Middle frontal gyrus (tissue), 1 donor: Measurements from ENCODE around the gene CUZD1.

ENCODE experiments used
- DNase-seq: peaks from one replicate; pipeline ENCODE4 v3.0.0-alpha.2; 2015; ENCODE audit warnings: low spot score; ENCODE audit errors: extremely low spot score

The CUZD1 gene

GRCh38 chr10:122856902-122857301 is 11.2 kb upstream of the CUZD1 start:
- DNase-seq = no peak

- no peak for DNase-seq
Measured at GRCh38 chr10:122855745-122856144, 10.1 kb upstream of the CUZD1 start.

GRCh38 chr10:122854648-122855047 is 9.0 kb upstream of the CUZD1 start:
- DNase-seq = no peak

- no peak for DNase-seq
Measured at GRCh38 chr10:122853665-122854313, 8.1 kb upstream of the CUZD1 start.

GRCh38 chr10:122852261-122852660 is 6.6 kb upstream of the CUZD1 start:
- DNase-seq = no peak

- DNase-seq = no peak
Measured at GRCh38 chr10:122850705-122851640, 5.3 kb upstream of the CUZD1 start.

- DNase-seq = no peak
Measured at GRCh38 chr10:122849900-122850605, 4.4 kb upstream of the CUZD1 start.

- DNase-seq = no peak
Measured at GRCh38 chr10:122849090-122849489, 3.4 kb upstream of the CUZD1 start.

- no peak for DNase-seq
Measured at GRCh38 chr10:122847782-122848604, 2.3 kb upstream of the CUZD1 start.

- no peak for DNase-seq
Measured at GRCh38 chr10:122844146-122844545, 1.5 kb downstream of the CUZD1 start.

- no peak for DNase-seq
Measured at GRCh38 chr10:122841569-122841968, 4.1 kb downstream of the CUZD1 start.

GRCh38 chr10:122839505-122839904 is 6.2 kb downstream of the CUZD1 start:
- no peak for DNase-seq

- DNase-seq = no peak
Measured at GRCh38 chr10:122838880-122839279, 6.8 kb downstream of the CUZD1 start.

GRCh38 chr10:122835908-122836307 is 9.7 kb downstream of the CUZD1 start:
- DNase-seq = no peak

- DNase-seq = no peak
Measured at GRCh38 chr10:122830965-122831353, 14.7 kb downstream of the CUZD1 start.

GRCh38 chr10:122830273-122830964 is 15.2 kb downstream of the CUZD1 start:
- no peak for DNase-seq

- no peak for DNase-seq
Measured at GRCh38 chr10:122829454-122829853, 16.2 kb downstream of the CUZD1 start.

GRCh38 chr10:122828716-122829255 is 16.9 kb downstream of the CUZD1 start:
- no peak for DNase-seq

GRCh38 chr10:122827302-122827701 is 18.4 kb downstream of the CUZD1 start:
- DNase-seq = no peak

- no peak for DNase-seq
Measured at GRCh38 chr10:122822973-122823690, 22.5 kb downstream of the CUZD1 start.
